GM12878 (cell line): Measurements from ENCODE around the gene LASP1. TPM values are rescaled to one million over a fixed set of nuclear protein-coding genes. Genes with fewer than 3 reads are reported as not detected.

ENCODE experiments used
- CHD2 ChIP-seq: IDR thresholded peaks from 2 replicates; pipeline ENCODE4 v1.6.1; 2011; ENCODE audit warnings: low read depth, low read length, improper control_type of control experiment, borderline replicate concordance
- CREB1 ChIP-seq: IDR thresholded peaks from 2 replicates; pipeline ENCODE4 v1.6.1; 2012; ENCODE audit warnings: low read depth, mild to moderate bottlenecking, inconsistent platforms
- CUX1 ChIP-seq: IDR thresholded peaks from 2 replicates; pipeline ENCODE4 v1.6.1; 2012; ENCODE audit warnings: improper control_type of control experiment, low read depth, low read length; ENCODE audit not compliant: insufficient replicate concordance
- EGR1 ChIP-seq, 2 experiments: IDR thresholded peaks; 1 replicate in 1 of 2; 2 replicates in 1 of 2; pipeline ENCODE4 v1.6.1; 2011 to 2012; ENCODE audit warnings: low read depth in 2 of 2, low read length in 2 of 2, borderline replicate concordance in 1 of 2, mild to moderate bottlenecking in 1 of 2, moderate library complexity in 1 of 2
- HDAC6 ChIP-seq: fragments of 200-600 bp; sonication (generic); IDR thresholded peaks from one replicate; pipeline ENCODE4 v1.8.0; 2017; ENCODE audit warnings: antibody characterized with exemption; ENCODE audit not compliant: unreplicated experiment
- JUNB ChIP-seq: IDR thresholded peaks from 2 replicates; pipeline ENCODE4 v1.6.1; 2016; ENCODE audit warnings: antibody characterized with exemption, mild to moderate bottlenecking
- JUND ChIP-seq: IDR thresholded peaks from 2 replicates; pipeline ENCODE4 v1.6.1; 2012; ENCODE audit warnings: low read depth, mild to moderate bottlenecking, low read length, improper control_type of control experiment, moderate library complexity
- MTA2 ChIP-seq: fragments of 450-650 bp; IDR thresholded peaks from 2 replicates; pipeline ENCODE4 v1.6.1; 2016; ENCODE audit warnings: low read depth, mild to moderate bottlenecking, moderate library complexity
- NFIC ChIP-seq: IDR thresholded peaks from 2 replicates; pipeline ENCODE4 v1.6.1; 2012; ENCODE audit warnings: low read depth, mild to moderate bottlenecking, inconsistent platforms, low read length, moderate library complexity
- RAD21 ChIP-seq: IDR thresholded peaks from 2 replicates; pipeline ENCODE4 v1.6.1; 2011; ENCODE audit warnings: mild to moderate bottlenecking, low read depth, low read length, moderate library complexity; ENCODE audit not compliant: insufficient read depth
- RFX5 ChIP-seq: IDR thresholded peaks from 2 replicates; pipeline ENCODE4 v1.6.1; 2011; ENCODE audit warnings: low read depth, low read length, improper control_type of control experiment
- SIX5 ChIP-seq: IDR thresholded peaks from 2 replicates; pipeline ENCODE4 v1.6.1; 2011; ENCODE audit warnings: mild to moderate bottlenecking, low read depth, low read length, moderate library complexity; ENCODE audit not compliant: severe bottlenecking
- SUPT20H ChIP-seq: IDR thresholded peaks from 2 replicates; pipeline ENCODE4 v1.6.1; 2011; ENCODE audit warnings: low read depth, mild to moderate bottlenecking, low read length, moderate library complexity, borderline replicate concordance; ENCODE audit not compliant: control insufficient read depth
- SUZ12 ChIP-seq: fragments of 200-600 bp; sonication (generic); IDR thresholded peaks from one replicate; pipeline ENCODE4 v1.6.1; 2018; ENCODE audit warnings: antibody characterized with exemption, mild to moderate bottlenecking; ENCODE audit not compliant: unreplicated experiment
- ZBTB11 ChIP-seq: fragments of 450-650 bp; formaldehyde crosslinking; IDR thresholded peaks from 2 replicates; pipeline ENCODE4 v1.5.0; 2022; ENCODE audit warnings: mild to moderate bottlenecking, missing genetic modification characterization
- ZNF592 ChIP-seq: fragments of 450-650 bp; IDR thresholded peaks from 2 replicates; pipeline ENCODE4 v1.6.1; 2017; ENCODE audit warnings: mild to moderate bottlenecking, moderate library complexity
- polyA plus RNA-seq, 11 experiments: library from polyadenylated mRNA; depleted of rRNA in 4 of 11; unstranded in 6 of 11; stranded (reverse) in 5 of 11; fragments of >200 nt; fragmentation: Nextera tagmentation in 4 of 11; fragmentation: Illumina TruSeq in 1 of 11; extraction: Ambion mirVana in 4 of 11; extraction: Trizol in 1 of 11; gene quantifications; 1 replicate in 1 of 11; 2 replicates in 10 of 11; pipeline versions ENCODE4 v1.2.1 to v1.2.3, GENCODE V29; 2011 to 2016; ENCODE audit warnings: inconsistent platforms in 2 of 11, missing spikeins in 2 of 11, low read depth in 1 of 11
- total RNA-seq, 4 experiments: library from RNA; depleted of rRNA in 3 of 4; stranded (reverse); fragments of >200 nt in 3 of 4; fragmentation: Illumina TruSeq in 1 of 4; extraction: Trizol in 1 of 4; gene quantifications; 2 replicates each; pipeline versions ENCODE4 v1.2.1 to v1.2.3, GENCODE V29; 2013 to 2021

LASP1 gene
- total and polyA plus RNA-seq, 10 of the 15 experiments (the other 5 are each of a cell fraction or from before 2014, with no cell fraction given): 21.0 to 114 (median 59.3) TPM

- TF ChIP-seq ZNF592 (no peak), SUPT20H (no peak), ZBTB11 (CRISPR knock-in tag) (no peak), SIX5 (no peak), MTA2 (0 out of 2 replicates have a peak, but pooled peaks have one; percentile 3), CREB1 (0 out of 2 replicates have a peak, but pooled peaks have one; percentile 5), RFX5 (no peak), CHD2 (no peak), HDAC6 (no peak), JUND (no peak), JUNB (0 out of 2 replicates have a peak, but pooled peaks have one; percentile 9), SUZ12 (no peak), EGR1 (IDR thresholded peaks at IDR 0.05; ENCODE audit: borderline replicate concordance in 1 of 2, low read depth in 2 of 2, low read length in 2 of 2) (no peak), RAD21 (no peak), NFIC (no peak; the same call in 1 of the 2 replicates), CUX1 (no peak)
These were observed 2.5 kb upstream of the LASP1 start (continued) for GRCh38 chr17:38867179-38867967.
